AG09309 (cell line): ENCODE measurements around the gene FAM227B.

ENCODE experiments used
- DNase-seq: peaks from one replicate; pipeline ENCODE4 v3.0.0-alpha.2; 2010; ENCODE audit warnings: low read depth
- H3K4me3 ChIP-seq: 2 replicates; pipeline ENCODE4 v1.5.1; 2011; ENCODE audit warnings: mild to moderate bottlenecking, low read depth, low read length, moderate library complexity; ENCODE audit not compliant: control insufficient read depth
- TF ChIP-seq, protein P1 (sequence below): IDR thresholded peaks from 2 replicates; pipeline ENCODE4 v1.5.1; 2011; ENCODE audit warnings: mild to moderate bottlenecking, low read depth, low read length, inconsistent platforms; ENCODE audit not compliant: insufficient read depth, control insufficient read depth; ENCODE audit errors: missing control alignments

FAM227B gene

DNA sequence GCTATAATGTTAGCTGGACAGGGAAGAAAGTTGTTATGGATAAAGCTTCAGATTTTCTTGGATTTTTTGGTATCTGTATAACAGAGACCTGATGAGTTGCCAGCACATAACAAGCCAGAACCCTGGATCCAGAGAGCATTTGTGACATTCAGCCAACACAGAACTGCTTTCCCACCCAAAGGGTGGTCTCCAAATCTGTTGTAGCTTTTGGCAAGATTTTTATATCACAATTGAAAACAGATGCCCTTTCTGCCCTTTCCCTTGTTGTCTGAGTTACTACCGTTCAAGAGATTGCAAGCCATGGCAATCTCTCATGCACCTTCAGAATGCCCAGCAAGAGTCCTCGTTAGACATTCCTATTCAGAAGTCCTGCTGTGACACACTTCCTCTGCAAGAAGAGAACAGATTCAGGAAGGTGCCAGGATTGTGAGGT lies 305.2 kb downstream of the FAM227B start:
- H3K4me3 ChIP-seq, result no peak overlapping the region
- DNase-seq, result no peak

DNA sequence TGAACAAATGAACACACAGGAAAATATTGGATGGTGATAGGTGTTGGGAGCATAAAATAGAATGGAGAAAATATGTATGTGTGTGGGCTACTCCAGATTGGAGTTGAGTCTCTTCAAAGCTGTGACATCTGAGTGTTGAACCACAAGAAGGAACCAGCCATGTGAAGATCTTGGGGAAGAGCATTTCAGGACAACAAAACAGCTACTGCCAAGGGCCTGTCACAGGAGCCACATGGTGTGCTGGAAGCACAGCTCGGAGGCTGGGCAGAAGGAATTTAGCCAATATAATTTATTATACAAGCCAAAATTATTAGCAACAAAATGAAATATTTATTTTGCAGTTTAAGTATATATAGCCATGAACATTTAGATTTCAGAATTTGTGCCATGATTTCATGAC lies 305.9 kb downstream of the FAM227B start:
- DNase-seq, result no peak
- TF ChIP-seq, protein P1, sequence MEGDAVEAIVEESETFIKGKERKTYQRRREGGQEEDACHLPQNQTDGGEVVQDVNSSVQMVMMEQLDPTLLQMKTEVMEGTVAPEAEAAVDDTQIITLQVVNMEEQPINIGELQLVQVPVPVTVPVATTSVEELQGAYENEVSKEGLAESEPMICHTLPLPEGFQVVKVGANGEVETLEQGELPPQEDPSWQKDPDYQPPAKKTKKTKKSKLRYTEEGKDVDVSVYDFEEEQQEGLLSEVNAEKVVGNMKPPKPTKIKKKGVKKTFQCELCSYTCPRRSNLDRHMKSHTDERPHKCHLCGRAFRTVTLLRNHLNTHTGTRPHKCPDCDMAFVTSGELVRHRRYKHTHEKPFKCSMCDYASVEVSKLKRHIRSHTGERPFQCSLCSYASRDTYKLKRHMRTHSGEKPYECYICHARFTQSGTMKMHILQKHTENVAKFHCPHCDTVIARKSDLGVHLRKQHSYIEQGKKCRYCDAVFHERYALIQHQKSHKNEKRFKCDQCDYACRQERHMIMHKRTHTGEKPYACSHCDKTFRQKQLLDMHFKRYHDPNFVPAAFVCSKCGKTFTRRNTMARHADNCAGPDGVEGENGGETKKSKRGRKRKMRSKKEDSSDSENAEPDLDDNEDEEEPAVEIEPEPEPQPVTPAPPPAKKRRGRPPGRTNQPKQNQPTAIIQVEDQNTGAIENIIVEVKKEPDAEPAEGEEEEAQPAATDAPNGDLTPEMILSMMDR, result no peak
- no peak overlapping the region for H3K4me3 ChIP-seq

More for the DNA sequence above, 305.2 kb downstream of the FAM227B start:
- TF ChIP-seq, protein P1, result no peak

DNA sequence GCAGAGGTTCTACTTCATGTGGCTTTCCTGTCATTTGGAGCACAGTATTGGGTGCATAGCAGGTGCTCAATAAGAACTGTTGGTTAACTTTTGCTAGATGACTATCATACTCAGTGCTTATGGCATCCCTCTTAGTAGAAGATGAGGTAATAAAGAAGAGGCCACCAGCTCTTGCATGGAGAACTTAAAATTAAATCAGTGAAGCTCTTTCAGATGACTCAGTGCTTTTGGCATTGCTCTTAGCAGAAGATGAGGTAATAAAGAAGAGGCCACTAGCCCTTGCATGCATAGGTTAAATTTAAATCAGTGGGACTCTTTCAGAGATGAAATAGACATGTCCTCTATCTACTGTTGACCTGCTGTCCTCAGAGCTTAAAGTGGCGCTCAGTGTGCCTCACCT lies 307.0 kb downstream of the FAM227B start:
- peak; percentile 67 for DNase-seq
- no peak overlapping the region for H3K4me3 ChIP-seq
- TF ChIP-seq, protein P1, result no peak

DNA sequence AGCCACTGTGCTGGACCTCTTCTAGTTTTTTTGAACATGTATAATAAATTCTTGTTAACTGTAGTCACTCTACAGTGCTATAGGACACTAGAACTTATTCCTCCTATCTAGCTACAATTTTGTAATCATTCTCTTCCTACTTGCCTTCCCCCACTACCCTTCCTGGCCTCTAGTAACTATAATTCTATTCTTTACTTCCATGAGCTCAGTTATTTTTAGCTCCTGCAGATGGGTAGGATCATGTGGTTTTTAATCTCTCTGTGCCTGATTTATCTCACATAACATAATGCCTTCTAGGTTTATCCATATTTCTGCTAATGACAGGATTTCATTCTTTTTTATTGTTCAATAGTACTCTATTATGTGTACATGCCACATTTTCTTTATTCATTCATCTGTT lies 310.7 kb downstream of the FAM227B start:
- no peak overlapping the region for H3K4me3 ChIP-seq
- no peak for DNase-seq
- TF ChIP-seq, protein P1, result no peak

DNA sequence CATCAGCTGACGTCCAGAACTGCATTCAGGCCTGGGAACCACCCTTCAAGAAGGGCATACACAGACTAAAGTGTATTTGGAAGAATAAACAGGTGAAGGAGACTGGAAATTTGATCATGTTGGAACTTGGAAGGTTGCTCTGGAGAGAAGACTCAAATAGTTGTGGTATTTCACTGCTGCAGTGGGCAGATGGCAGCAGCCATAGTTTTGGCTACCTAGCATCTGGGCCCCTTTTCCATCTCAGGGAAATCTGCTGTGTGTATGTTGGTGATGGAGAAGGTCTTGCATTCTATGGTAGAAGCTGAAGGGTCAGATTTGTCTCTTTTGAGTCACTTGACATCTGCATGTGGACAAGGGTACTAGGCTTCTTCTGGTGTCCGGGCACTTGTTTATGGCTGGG lies 311.9 kb downstream of the FAM227B start:
- no peak for DNase-seq
- TF ChIP-seq, protein P1, result no peak
- H3K4me3 ChIP-seq, result no peak overlapping the region

DNA sequence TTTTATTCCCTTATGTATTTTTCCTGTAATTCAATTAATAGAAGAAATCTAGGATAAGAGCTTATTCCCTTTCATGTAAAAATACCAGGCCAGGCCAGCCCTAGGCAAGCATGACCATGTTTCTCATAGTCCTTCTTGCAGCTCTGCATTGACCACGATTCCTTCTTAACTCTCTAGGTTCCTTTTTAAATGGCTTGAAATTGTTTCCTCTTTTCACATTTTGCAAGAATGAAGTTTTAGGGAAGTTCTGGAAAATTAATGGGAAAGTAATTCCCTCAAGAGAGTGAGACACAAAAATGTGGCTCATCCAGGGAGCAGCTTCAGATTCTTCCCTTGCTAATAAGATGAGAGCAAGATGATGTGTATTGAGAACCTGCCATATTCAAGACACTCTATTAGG lies 314.1 kb downstream of the FAM227B start:
- no peak overlapping the region for H3K4me3 ChIP-seq
- TF ChIP-seq, protein P1, result no peak
- DNase-seq, result no peak

DNA sequence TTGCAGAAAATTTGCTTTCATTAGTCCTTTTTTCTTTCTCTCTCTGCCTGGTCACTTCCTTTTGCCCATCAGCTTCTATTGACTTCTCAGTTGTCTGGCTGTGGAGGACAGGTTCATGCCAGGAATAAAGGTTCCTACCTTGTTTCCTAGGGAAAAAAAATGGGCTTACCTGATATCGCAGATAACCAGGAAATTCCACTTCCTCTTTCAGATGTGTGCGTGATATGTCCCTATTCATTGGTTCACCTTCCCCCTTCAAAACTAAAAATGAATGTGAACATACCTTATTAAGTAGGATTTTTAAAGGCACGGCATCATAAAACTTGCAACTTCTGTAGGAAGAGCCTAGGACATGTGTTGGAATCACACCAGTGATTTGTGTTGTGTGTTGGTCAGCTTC lies 317.6 kb downstream of the FAM227B start:
- no peak overlapping the region for H3K4me3 ChIP-seq
- TF ChIP-seq, protein P1, result no peak
- DNase-seq, result no peak
